Activated B cell treated with CpG ODN at 0.5 μM for 24 hours (primary cell): ENCODE results near the gene PLXNA4. TPM values are rescaled to one million over a fixed set of nuclear protein-coding genes. Genes with fewer than 3 reads are reported as not detected.

Source experiments
- ATAC-seq: fragments of 200-7000 bp; cut with Tn5 transposase; one replicate; pipeline ENCODE4 v1.10.0; 2021; ENCODE audit warnings: low read depth, mild to moderate bottlenecking, moderate library complexity
- CTCF ChIA-PET: fragments of 350-600 bp; sonication (Branson Sonifier 250); formaldehyde crosslinking; loops from one replicate; lab custom pipeline; 2021; ENCODE audit warnings: antibody characterized with exemption; lab: Charles Lee
- POLR2A ChIA-PET: fragments of 350-600 bp; sonication (Branson Sonifier 250); formaldehyde crosslinking; loops from one replicate; lab custom pipeline; 2021; ENCODE audit warnings: antibody characterized with exemption; lab: Charles Lee
- DNase-seq: peaks from one replicate; pipeline ENCODE4 v3.0.0; 2022
- H3K27ac Mint-ChIP-seq: one replicate; pipeline ENCODE4 v1.8.0; 2020; ENCODE audit warnings: mixed read lengths
- H3K27me3 Mint-ChIP-seq: one replicate; pipeline ENCODE4 v1.8.0; 2021; ENCODE audit warnings: mixed read lengths
- H3K36me3 Mint-ChIP-seq: one replicate; pipeline ENCODE4 v1.8.0; 2021; ENCODE audit warnings: low read depth, mixed read lengths
- H3K4me1 Mint-ChIP-seq: one replicate; pipeline ENCODE4 v1.8.0; 2021; ENCODE audit warnings: mixed read lengths
- H3K4me3 Mint-ChIP-seq: one replicate; pipeline ENCODE4 v1.8.0; 2020; ENCODE audit warnings: mild to moderate bottlenecking, mixed read lengths
- H3K9me3 Mint-ChIP-seq: one replicate; pipeline ENCODE4 v1.8.0; 2020; ENCODE audit warnings: mixed read lengths
- intact Hi-C: fragments of 100-400 bp; cut with micrococcal nuclease; formaldehyde crosslinking; loops from one replicate; pipeline ENCODE4 v1.15.1; 2024
- total RNA-seq: library from RNA; stranded (reverse); gene quantifications from 2 replicates; pipeline ENCODE4 v1.2.3, GENCODE V29; 2022
- TF ChIP-seq, protein P1 (sequence below): fragments of 200-600 bp; IDR thresholded peaks from one replicate; pipeline ENCODE4 v1.8.0; 2022; ENCODE audit warnings: antibody characterized with exemption, mild to moderate bottlenecking

PLXNA4 gene
- total RNA-seq, 1 donor from 2014 or later, result not detected

DNA sequence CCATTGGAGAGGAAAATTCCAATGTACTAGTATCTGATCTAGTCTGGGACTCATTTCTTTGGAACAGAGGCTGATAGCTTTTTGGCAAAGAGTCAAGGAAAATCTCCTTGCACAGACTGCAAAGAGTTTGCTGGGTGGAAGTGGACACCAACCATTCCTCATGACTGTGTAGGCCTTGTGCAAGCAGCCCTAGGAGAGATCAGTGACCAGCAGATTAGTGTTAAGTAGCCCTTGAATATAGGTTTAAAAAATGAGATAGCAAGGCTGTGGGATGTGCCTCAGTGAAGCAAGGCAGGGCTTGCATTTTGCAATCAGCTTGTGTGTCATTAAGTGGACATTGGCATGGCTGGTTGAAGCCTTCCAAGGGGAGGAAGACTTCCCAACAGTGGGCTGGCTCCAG, 341.6 kb downstream of the PLXNA4 start:
- POLR2A ChIA-PET, result no interaction called here
- no peaks in the 10 kb centered on the region for H3K36me3 Mint-ChIP-seq
- intact Hi-C loops, result no loop called here
- no peaks in the 10 kb centered on the region for H3K27me3 Mint-ChIP-seq
- DNase-seq (no peak), ATAC-seq (no peak)
- no peaks in the 10 kb centered on the region for H3K9me3 Mint-ChIP-seq
- no peak overlapping the region for H3K27ac Mint-ChIP-seq
- H3K4me1 Mint-ChIP-seq, result no peaks in the 10 kb centered on the region
- TF ChIP-seq, protein P1, sequence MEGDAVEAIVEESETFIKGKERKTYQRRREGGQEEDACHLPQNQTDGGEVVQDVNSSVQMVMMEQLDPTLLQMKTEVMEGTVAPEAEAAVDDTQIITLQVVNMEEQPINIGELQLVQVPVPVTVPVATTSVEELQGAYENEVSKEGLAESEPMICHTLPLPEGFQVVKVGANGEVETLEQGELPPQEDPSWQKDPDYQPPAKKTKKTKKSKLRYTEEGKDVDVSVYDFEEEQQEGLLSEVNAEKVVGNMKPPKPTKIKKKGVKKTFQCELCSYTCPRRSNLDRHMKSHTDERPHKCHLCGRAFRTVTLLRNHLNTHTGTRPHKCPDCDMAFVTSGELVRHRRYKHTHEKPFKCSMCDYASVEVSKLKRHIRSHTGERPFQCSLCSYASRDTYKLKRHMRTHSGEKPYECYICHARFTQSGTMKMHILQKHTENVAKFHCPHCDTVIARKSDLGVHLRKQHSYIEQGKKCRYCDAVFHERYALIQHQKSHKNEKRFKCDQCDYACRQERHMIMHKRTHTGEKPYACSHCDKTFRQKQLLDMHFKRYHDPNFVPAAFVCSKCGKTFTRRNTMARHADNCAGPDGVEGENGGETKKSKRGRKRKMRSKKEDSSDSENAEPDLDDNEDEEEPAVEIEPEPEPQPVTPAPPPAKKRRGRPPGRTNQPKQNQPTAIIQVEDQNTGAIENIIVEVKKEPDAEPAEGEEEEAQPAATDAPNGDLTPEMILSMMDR, result no peak
- CTCF ChIA-PET, result no interaction called here
- H3K4me3 Mint-ChIP-seq, result no peak overlapping the region

DNA sequence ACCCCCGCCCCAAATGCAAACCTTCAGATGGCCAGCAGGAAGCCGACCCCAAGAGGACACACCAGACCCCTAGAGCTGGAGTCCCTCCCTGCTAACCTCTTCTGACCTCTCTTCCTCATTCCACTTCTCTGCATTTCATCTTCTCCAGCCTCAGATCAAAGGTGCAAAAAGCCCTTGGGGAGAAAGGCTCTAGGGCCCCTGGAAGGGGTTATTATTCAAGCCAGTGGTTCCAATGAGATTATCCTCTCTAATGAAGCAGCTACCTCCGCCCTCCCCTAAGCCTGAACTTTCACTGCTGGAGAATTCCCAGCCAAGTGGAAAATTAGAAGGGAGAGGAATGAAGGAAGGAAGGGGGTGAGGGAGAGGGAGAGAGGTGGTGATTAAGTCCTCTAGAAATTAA, 343.9 kb downstream of the PLXNA4 start:
- ChIA-PET CTCF (no interaction called here), POLR2A (no interaction called here)
- ATAC-seq, result no peak
- Mint-ChIP-seq H3K36me3 (no peaks in the 10 kb centered on the region), H3K9me3 (no peaks in the 10 kb centered on the region), H3K27ac (no peak overlapping the region), H3K4me3 (no peak overlapping the region), H3K4me1 (no peaks in the 10 kb centered on the region), H3K27me3 (no peaks in the 10 kb centered on the region)
- no peak for DNase-seq
- intact Hi-C loops, result no loop called here
- TF ChIP-seq, protein P1, result no peak

DNA sequence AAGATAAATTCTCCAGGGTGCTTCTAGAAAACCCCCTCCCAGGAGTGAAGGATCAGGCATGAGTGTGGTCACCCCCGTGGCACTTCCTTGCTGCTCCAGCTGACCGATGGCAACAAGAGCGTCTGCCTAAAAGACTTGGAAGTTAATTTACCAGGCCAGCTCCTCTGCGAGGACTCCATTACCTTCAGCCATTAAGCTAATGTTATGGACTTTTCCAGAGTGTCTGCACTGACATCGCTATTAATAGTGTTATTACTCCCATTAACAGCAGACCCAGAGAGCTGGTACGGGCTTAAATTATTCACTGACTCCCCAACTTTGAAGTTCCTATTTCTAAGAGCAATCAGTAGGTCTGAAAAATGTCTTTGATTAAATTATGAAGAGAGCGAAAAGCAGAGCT, 345.8 kb downstream of the PLXNA4 start:
- H3K27me3 Mint-ChIP-seq, result no peaks in the 10 kb centered on the region
- no peak for ATAC-seq
- POLR2A ChIA-PET, result no interaction called here
- intact Hi-C loops, result no loop called here
- CTCF ChIA-PET, result no interaction called here
- no peak overlapping the region for H3K4me3 Mint-ChIP-seq
- DNase-seq, result no peak
- no peaks in the 10 kb centered on the region for H3K4me1 Mint-ChIP-seq
- H3K9me3 Mint-ChIP-seq, result no peaks in the 10 kb centered on the region
- H3K36me3 Mint-ChIP-seq, result no peaks in the 10 kb centered on the region
- H3K27ac Mint-ChIP-seq, result no peak overlapping the region
- TF ChIP-seq, protein P1, result no peak

DNA sequence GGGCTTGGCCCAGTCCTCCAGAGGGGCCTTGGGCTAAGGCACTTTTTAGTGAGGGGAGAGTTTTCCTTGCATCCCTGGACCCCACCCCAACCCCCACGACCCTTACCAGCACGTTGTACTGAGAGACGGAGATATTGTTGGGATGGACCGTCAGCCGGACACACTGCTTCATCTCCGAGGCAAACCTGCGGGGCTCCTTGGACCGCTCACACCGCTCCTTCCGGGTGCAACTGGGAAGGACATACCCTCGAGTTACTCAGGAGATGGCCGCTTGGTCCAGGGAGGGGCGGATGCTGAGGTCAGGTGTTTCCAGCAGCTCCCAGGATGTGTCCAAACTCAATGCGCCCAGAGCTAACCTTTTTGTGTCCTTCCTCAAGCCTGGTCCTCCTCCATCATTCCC, 348.0 kb downstream of the PLXNA4 start:
- no peak for ATAC-seq
- TF ChIP-seq, protein P1, result no peak
- H3K4me1 Mint-ChIP-seq, result no peaks in the 10 kb centered on the region
- H3K27me3 Mint-ChIP-seq, result no peaks in the 10 kb centered on the region
- ChIA-PET POLR2A (no interaction called here), CTCF (no interaction called here)
- H3K36me3 Mint-ChIP-seq, result no peaks in the 10 kb centered on the region
- H3K27ac Mint-ChIP-seq, result no peak overlapping the region
- H3K4me3 Mint-ChIP-seq, result no peak overlapping the region
- intact Hi-C loops, result no loop called here
- no peaks in the 10 kb centered on the region for H3K9me3 Mint-ChIP-seq
- DNase-seq, result no peak

DNA sequence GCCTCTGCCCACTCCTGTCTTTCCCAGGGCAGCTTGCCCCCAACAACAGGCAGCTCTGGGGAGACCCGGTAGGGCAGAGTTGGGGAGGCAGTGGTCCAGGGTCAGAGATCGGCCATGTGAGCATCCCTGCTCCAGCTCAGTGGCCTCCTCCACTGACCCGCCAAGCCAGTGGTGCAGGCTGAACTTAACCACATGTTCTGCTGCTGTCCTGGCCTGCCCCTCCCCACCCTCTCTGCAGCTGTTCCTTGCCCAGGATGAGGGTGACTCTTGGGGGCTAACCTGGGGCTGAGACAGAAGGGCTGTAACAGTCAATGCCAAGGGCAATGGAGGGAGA, 349.3 kb downstream of the PLXNA4 start:
- H3K27me3 Mint-ChIP-seq, result no peaks in the 10 kb centered on the region
- H3K4me3 Mint-ChIP-seq, result no peak overlapping the region
- no peaks in the 10 kb centered on the region for H3K36me3 Mint-ChIP-seq
- TF ChIP-seq, protein P1, result no peak
- DNase-seq (no peak), ATAC-seq (no peak)
- H3K9me3 Mint-ChIP-seq, result no peaks in the 10 kb centered on the region
- ChIA-PET CTCF (no interaction called here), POLR2A (no interaction called here)
- no peaks in the 10 kb centered on the region for H3K4me1 Mint-ChIP-seq
- H3K27ac Mint-ChIP-seq, result no peak overlapping the region
- intact Hi-C loops, result no loop called here
